ENCODE results near the gene CYP2W1.
"Not testable (repeated sequence)": the region's sequence is repeated elsewhere in the genome, so short reads cannot be mapped to it uniquely, and the experiment has no call there.

CYP2W1 gene

DNA sequence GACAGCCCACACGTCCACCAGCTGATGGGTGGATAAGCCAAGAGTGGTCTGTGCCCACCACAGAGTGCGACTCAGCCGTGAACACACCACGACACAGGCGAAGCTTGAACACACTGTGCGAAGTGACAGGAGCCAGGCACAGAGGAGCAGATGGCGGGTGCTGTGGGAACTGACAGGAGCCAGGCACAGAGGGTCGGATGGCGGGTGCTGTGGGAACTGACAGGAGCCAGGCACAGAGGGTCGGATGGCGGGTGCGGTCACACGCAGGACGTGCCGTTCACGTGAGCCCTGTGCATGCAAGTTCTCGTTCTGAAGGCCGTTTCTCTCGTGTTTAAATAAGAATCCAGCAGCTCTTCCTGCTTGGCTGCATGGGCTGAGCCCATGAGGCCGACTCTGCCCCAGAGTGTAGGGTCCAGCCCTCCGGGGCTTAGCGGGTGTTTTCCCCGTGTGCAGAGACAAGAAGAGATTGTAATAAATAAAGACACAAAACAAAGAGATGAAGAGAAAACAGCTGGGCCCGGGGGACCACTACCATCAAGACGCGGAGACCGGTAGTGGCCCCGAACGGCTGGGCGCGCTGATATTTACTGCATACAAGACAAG lies 22.6 kb upstream of the CYP2W1 start:
- Histone ChIP-seq H3F3A (ENCODE audit: insufficient read depth, low read length) (peaks cover 3% of the 10 kb centered on the region), H3K27ac (ENCODE audit: low read length) (no peak overlapping the region), H3K36me3 (replicated peaks; ENCODE audit: insufficient read depth, low read length) (no peaks in the 10 kb centered on the region), H3K4me3 (ENCODE audit: low read length) (no peak overlapping the region), H4K20me1 (ENCODE audit: insufficient read depth, low read length) (no peaks in the 10 kb centered on the region), H2AFZ (ENCODE audit: low read length) (no peak overlapping the region), H3K27me3 (replicated peaks; ENCODE audit: insufficient read depth, low read length) (peaks cover 49% of the 10 kb centered on the region), H3K4me1 (ENCODE audit: low read length) (peaks cover 6% of the 10 kb centered on the region), H3K9me2 (replicated peaks; ENCODE audit: insufficient read depth, low read length) (no peaks in the 10 kb centered on the region), H3K79me2 (ENCODE audit: low read length) (no peaks in the 10 kb centered on the region), H3K9ac (ENCODE audit: low read length) (no peak overlapping the region), H3K4me2 (ENCODE audit: low read depth, low read length) (no peak overlapping the region), H3K9me3 (replicated peaks; ENCODE audit: insufficient read depth, low read length) (no peaks in the 10 kb centered on the region)
- DNase-seq, result no peak
- TF ChIP-seq EZH2 (optimal IDR thresholded peaks at IDR 0.05; ENCODE audit: low read depth, low read length) (no peak), EZH2phosphoT487 (IDR thresholded peaks at IDR 0.05; ENCODE audit: low read length) (no peak)
- TF ChIP-seq, protein P1, sequence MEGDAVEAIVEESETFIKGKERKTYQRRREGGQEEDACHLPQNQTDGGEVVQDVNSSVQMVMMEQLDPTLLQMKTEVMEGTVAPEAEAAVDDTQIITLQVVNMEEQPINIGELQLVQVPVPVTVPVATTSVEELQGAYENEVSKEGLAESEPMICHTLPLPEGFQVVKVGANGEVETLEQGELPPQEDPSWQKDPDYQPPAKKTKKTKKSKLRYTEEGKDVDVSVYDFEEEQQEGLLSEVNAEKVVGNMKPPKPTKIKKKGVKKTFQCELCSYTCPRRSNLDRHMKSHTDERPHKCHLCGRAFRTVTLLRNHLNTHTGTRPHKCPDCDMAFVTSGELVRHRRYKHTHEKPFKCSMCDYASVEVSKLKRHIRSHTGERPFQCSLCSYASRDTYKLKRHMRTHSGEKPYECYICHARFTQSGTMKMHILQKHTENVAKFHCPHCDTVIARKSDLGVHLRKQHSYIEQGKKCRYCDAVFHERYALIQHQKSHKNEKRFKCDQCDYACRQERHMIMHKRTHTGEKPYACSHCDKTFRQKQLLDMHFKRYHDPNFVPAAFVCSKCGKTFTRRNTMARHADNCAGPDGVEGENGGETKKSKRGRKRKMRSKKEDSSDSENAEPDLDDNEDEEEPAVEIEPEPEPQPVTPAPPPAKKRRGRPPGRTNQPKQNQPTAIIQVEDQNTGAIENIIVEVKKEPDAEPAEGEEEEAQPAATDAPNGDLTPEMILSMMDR (IDR thresholded peaks at IDR 0.05; ENCODE audit: low read length), result no peak

DNA sequence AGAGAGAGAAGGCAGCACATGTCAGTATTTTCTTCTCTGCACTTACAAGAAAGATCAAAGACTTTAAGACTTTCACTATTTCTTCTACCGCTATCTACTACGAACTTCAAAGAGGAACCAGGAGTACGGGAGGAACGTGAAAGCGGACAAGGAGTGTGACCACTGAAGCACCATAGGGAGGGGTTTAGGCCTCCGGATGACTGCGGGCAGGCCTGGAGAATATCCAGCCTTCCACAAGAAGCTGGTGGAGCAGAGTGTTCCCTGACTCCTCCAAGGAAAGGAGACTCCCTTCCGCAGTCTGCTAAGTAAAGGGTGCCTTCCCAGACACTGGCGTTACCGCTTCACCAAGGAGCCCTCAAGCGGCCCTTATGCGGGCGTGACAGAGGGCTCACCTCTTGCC lies 22.0 kb upstream of the CYP2W1 start:
- DNase-seq; H4K20me1 ChIP-seq (ENCODE audit: insufficient read depth, low read length); H3K4me3 ChIP-seq (ENCODE audit: low read length); H2AFZ ChIP-seq (ENCODE audit: low read length); H3K9me2 ChIP-seq (replicated peaks; ENCODE audit: insufficient read depth, low read length); H3K4me1 ChIP-seq (ENCODE audit: low read length); H3K36me3 ChIP-seq (replicated peaks; ENCODE audit: insufficient read depth, low read length); H3F3A ChIP-seq (ENCODE audit: insufficient read depth, low read length); H3K27ac ChIP-seq (ENCODE audit: low read length); H3K9ac ChIP-seq (ENCODE audit: low read length); H3K4me2 ChIP-seq (ENCODE audit: low read depth, low read length); H3K79me2 ChIP-seq (ENCODE audit: low read length); H3K9me3 ChIP-seq (replicated peaks; ENCODE audit: insufficient read depth, low read length): not testable (repeated sequence)
- H3K27me3 ChIP-seq (replicated peaks; ENCODE audit: insufficient read depth, low read length), result peaks cover 46% of the 10 kb centered on the region

DNA sequence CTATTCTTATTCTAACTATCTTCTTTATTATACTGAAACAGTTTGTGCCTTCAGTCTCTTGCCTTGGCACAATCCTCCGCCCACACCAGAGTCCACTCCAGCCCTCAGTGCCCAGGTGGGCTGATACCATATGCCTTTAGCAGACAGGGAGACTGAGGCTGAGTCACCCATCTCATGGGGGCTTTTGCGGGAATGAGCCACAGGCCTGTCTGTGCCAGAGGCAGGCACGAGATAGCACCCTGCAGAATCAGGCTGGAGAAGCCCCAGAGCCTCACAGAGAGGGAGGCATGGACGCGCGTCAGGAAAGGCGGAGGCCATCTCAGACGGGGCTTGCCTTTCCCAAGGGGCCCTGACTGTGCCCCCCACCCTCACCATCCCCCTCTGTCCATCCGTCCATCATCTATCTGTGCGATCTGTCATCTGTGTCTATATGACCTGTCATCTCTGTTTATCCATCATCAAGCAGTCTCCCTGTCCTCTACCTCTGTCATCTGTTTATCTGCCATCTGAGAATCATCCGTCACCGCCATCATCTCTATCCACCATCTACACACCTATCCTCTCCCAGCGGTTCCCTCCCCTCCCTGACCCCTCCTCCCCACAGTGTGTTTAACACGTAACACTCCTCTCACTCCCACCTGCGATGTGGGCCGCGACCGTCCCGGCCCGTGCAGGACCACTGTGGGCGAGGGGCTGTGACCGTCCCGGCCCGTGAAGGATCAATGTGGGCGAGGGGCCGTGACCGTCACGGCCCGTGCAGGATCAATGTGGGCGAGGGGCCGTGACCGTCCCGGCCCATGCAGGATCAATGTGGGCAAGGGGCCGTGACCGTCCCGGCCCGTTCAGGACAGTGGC lies 21.2 kb upstream of the CYP2W1 start:
- H3K4me1 ChIP-seq (ENCODE audit: low read length), result peaks cover 12% of the 10 kb centered on the region

More for the DNA sequence above, 21.2 kb upstream of the CYP2W1 start:
- DNase-seq, result no peak
- H3K4me3 ChIP-seq (ENCODE audit: low read length), result no peak overlapping the region
- H2AFZ ChIP-seq (ENCODE audit: low read length), result no peak overlapping the region
- H3K9me2 ChIP-seq (replicated peaks; ENCODE audit: insufficient read depth, low read length), result no peaks in the 10 kb centered on the region
- H4K20me1 ChIP-seq (ENCODE audit: insufficient read depth, low read length), result no peaks in the 10 kb centered on the region
- H3K79me2 ChIP-seq (ENCODE audit: low read length), result no peaks in the 10 kb centered on the region
- H3F3A ChIP-seq (ENCODE audit: insufficient read depth, low read length), result peaks cover 10% of the 10 kb centered on the region
- H3K27me3 ChIP-seq (replicated peaks; ENCODE audit: insufficient read depth, low read length), result peaks cover 42% of the 10 kb centered on the region
- TF ChIP-seq EZH2 (optimal IDR thresholded peaks at IDR 0.05; ENCODE audit: low read depth, low read length) (no peak), EZH2phosphoT487 (IDR thresholded peaks at IDR 0.05; ENCODE audit: low read length) (no peak)
- TF ChIP-seq, protein P1 (IDR thresholded peaks at IDR 0.05; ENCODE audit: low read length), result no peak
- no peak overlapping the region for H3K4me2 ChIP-seq (ENCODE audit: low read depth, low read length)
- H3K27ac ChIP-seq (ENCODE audit: low read length), result no peak overlapping the region
- no peaks in the 10 kb centered on the region for H3K9me3 ChIP-seq (replicated peaks; ENCODE audit: insufficient read depth, low read length)
- no peak overlapping the region for H3K9ac ChIP-seq (ENCODE audit: low read length)
- H3K36me3 ChIP-seq (replicated peaks; ENCODE audit: insufficient read depth, low read length), result no peaks in the 10 kb centered on the region
